Activated T-cell treated with anti-CD3 and anti-CD28 coated beads, Interleukin-2, amount 50 U/mL, for 24 hours (primary cell): ENCODE measurements around the gene TMOD1.
"Not testable (repeated sequence)": the region's sequence is repeated elsewhere in the genome, so short reads cannot be mapped to it uniquely, and the experiment has no call there.

Source experiments
- DNase-seq: peaks from one replicate; pipeline ENCODE4 v3.0.0-alpha.2; 2020
- H3K27ac Mint-ChIP-seq: 2 replicates; pipeline ENCODE4 v1.8.0; 2020; ENCODE audit warnings: mild to moderate bottlenecking, mixed read lengths
- H3K27me3 Mint-ChIP-seq: 2 replicates; pipeline ENCODE4 v1.8.0; 2020; ENCODE audit warnings: mixed read lengths
- H3K36me3 Mint-ChIP-seq: 2 replicates; pipeline ENCODE4 v1.8.0; 2020; ENCODE audit warnings: low read depth, mixed read lengths
- H3K4me1 Mint-ChIP-seq: 2 replicates; pipeline ENCODE4 v1.8.0; 2020; ENCODE audit warnings: low read depth, mixed read lengths
- H3K4me3 Mint-ChIP-seq: 2 replicates; pipeline ENCODE4 v1.8.0; 2020; ENCODE audit warnings: mild to moderate bottlenecking, moderate library complexity, mixed read lengths
- H3K9me3 Mint-ChIP-seq: 2 replicates; pipeline ENCODE4 v1.8.0; 2020; ENCODE audit warnings: mixed read lengths

The TMOD1 gene

DNA sequence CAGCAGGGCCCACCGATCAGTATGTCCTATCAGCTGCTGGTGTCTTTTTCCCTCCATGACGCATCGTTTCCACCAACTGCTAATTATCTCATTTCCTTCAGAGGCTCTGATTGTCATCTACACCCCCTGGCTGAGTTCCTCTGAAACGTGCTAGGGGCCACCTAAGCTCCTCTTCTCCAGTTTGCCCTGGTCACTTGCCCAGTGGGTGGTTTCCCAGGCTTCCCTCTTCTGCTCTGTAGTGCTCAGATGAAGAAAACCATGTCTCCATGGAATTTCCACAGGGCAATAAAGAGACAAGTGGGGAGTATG, 66.4 kb downstream of the TMOD1 start:
- H3K9me3 Mint-ChIP-seq: no peaks in the 10 kb centered on the region
- H3K27me3 Mint-ChIP-seq: peaks cover 6% of the 10 kb centered on the region
- H3K27ac Mint-ChIP-seq: no peak overlapping the region
- H3K4me3 Mint-ChIP-seq: no peak overlapping the region
- no peaks in the 10 kb centered on the region for H3K36me3 Mint-ChIP-seq
- no peak for DNase-seq
- no peaks in the 10 kb centered on the region for H3K4me1 Mint-ChIP-seq

DNA sequence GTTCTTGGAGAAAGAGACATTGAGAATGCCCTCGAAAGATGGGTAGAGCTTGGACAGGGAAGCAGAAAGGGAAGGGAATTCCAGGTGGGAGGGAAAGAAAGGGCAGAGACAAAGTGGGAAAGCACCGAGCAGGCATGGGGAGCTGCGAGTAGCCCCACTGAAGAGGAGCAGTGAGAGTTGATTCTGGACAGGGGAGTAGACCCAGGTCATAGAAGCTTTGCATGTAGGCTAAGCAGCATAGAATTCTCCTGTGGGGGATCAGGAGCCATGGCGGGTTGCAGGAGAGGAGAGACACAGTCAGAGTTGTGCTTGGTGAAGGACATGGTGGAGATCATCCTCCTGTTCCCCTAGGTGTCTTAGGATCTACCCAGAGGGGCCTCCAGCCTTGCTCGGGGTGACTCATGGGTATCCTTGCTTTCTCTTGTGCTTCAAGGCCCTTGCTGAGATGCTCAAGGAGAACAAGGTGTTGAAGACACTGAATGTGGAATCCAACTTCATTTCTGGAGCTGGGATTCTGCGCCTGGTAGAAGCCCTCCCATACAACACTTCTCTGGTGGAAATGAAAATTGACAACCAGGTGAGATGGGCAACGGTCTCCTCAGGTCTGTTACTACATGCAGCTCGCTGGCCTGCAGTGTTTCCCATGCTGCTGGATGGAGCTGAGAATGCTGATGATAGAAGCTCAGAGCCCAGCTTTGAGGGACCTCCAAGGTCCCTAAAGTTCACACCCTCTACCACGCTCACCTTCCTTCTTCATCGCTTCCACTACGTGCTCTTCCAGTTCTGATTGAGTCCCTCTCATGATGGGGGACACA, 67.2 kb downstream of the TMOD1 start:
- Mint-ChIP-seq H3K27ac (no peak overlapping the region), H3K27me3 (peaks cover 6% of the 10 kb centered on the region), H3K36me3 (no peaks in the 10 kb centered on the region), H3K4me3 (no peak overlapping the region), H3K9me3 (no peaks in the 10 kb centered on the region), H3K4me1 (peaks cover 3% of the 10 kb centered on the region)
- DNase-seq: no peak

DNA sequence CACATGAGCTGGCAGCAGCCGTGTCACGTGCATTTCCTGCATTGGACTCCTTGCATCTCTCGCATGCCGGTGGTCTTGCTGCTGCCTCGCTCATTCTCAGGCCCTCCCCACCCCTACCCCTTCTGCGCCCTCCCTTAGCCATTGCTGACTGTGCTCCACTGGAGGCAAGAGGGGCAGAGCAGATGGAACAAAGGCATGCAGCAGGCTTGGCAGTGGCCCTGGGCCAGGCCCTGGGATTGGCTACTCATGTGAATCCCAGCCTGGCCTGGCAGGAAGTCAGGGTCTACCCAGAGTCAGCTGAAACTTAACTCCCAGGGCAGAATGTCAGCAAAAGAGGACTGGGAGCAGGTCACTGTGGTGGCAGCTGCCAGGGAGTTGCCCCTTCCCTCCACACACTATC, 69.4 kb downstream of the TMOD1 start:
- Mint-ChIP-seq H3K9me3 (no peaks in the 10 kb centered on the region), H3K4me1 (peaks cover 17% of the 10 kb centered on the region), H3K27ac (no peak overlapping the region), H3K4me3 (no peak overlapping the region), H3K36me3 (no peaks in the 10 kb centered on the region), H3K27me3 (no peaks in the 10 kb centered on the region)
- DNase-seq: no peak

DNA sequence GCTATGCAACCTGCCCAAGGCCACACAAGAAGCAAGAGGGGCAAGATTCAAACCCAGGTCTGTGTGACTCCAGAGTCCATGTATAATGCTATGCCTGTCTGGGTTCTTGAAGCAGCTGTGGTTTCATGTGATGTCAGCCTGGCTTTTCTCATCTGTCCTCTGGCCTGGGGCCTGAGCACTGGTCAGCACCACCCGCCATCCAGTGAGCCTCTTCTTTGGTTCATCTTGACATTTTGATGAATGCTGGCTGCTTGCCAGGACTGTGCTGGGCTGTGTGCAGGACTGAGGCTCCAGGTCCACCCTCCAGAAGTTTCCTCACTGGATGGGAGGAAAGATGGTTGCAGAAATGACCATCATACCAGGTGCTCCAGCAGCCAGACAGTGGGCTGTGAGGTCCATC, 70.2 kb downstream of the TMOD1 start:
- H3K4me3 Mint-ChIP-seq: no peak overlapping the region
- H3K4me1 Mint-ChIP-seq: peaks cover 19% of the 10 kb centered on the region
- no peak for DNase-seq
- H3K36me3 Mint-ChIP-seq: no peaks in the 10 kb centered on the region
- no peaks in the 10 kb centered on the region for H3K27me3 Mint-ChIP-seq
- no peaks in the 10 kb centered on the region for H3K9me3 Mint-ChIP-seq
- H3K27ac Mint-ChIP-seq: no peak overlapping the region

DNA sequence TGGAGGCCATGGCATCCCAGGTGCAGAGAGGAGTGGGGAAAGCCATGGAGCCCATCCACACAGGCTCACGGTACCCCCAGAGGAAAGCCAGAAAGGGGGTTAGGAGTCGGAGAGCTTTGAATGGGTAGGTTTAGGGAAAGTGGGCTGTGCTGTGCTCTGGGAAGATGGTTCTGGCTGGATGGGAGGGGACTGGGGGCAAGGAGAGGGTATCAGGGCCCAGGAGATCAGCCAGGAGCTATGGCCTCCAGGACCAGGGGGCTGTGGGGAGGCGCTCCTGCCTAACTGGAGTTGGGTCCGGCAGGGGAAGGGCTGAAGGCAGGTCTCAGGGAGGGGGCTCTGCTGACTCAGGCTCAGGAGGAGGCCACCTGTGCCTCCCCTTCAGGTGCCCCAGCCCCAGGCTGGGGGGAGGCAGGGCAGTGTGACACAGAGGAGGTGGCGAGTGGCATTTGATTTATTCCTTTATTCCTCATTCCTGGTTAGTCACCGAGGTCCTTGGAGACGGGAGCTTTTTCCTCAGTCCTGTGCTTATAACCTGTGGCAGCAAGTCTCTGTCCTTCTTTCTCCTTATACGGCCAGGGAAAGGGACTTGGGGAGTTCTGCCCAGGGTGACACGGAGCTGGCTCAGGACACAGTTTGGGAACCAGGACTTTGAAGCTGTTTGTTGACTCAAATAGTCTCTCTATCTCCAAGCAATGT, 70.9 kb downstream of the TMOD1 start:
- Mint-ChIP-seq H3K36me3 (no peaks in the 10 kb centered on the region), H3K27me3 (no peaks in the 10 kb centered on the region), H3K27ac (no peak overlapping the region), H3K9me3 (no peaks in the 10 kb centered on the region), H3K4me1 (peaks cover 23% of the 10 kb centered on the region), H3K4me3 (no peak overlapping the region)
- DNase-seq: no peak

DNA sequence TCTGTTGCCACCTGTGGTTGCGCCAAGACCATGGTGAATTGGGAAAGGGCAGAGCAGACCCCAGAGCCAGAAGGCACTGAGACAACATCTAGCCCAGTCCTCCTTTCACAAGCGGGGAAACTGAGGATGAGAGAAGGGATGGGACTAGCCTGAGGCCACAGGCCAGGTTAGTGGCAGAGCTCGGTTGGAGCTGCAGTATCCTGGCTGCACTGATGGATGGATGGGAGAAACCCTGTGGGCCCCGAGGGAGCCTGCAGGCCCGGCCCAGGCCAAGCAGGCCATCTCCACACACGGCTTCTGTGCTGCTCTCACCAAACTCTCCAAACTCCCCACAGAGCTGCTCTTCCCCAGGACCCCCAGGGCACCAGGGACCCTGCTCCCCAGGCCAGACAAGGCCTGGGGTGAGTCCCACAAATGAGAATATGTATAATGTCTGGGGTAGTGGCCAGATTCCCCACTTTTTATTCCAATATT, 71.5 kb downstream of the TMOD1 start:
- Mint-ChIP-seq H3K9me3 (no peaks in the 10 kb centered on the region), H3K27me3 (no peaks in the 10 kb centered on the region), H3K4me1 (peaks cover 23% of the 10 kb centered on the region), H3K4me3 (no peak overlapping the region), H3K27ac (no peak overlapping the region), H3K36me3 (no peaks in the 10 kb centered on the region)
- DNase-seq: no peak

DNA sequence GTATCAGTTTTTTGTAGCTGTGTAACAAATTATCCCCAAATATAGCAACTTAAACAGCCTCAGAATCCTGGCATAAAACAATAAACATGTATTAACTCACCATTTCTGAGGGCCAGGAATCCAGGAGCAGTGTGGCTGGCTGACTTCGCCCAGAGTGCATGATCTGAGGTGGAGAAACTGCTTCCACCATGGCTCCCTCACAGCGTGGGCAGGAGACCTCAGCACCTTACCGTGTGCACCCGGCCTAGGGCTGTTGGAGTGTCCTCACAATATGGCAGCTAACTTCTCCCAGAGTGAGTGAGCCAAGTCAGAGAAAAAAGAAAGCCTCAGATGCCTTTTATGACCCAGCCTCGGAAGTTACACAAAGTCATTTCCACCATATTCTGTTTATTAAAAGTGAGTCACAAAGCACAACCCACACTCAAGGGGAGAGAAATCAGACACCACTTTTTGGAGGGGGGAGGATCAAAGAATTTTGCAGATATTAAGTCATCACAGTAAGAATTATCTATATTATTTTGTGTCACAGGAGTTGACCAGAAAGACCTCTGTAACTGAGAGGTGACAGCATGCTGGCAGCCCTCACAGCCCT, 72.1 kb downstream of the TMOD1 start:
- Mint-ChIP-seq H3K36me3 (no peaks in the 10 kb centered on the region), H3K27ac (no peak overlapping the region), H3K4me1 (peaks cover 23% of the 10 kb centered on the region), H3K27me3 (no peaks in the 10 kb centered on the region), H3K4me3 (no peak overlapping the region), H3K9me3 (no peaks in the 10 kb centered on the region)
- DNase-seq: no peak

DNA sequence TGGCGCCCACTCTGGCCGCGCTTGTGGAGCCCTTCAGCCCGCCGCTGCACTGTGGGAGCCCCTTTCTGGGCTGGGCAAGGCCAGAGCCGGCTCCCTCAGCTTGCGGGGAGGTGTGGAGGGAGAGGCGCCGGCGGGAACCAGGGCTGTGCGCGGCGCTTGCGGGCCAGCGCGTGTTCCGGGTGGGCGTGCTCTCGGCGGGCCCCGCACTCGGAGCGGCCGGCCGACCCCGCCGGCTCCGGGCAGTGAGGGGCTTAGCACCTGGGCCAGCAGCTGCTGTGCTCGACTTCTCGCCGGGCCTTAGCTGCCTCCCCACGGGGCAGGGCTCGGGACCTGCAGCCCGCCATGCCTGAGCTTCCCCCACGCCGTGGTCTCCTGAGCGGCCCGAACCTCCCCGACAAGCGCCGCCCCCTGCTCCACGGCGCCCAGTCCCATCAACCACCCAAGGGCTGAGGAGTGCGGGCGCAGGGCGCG, 72.7 kb downstream of the TMOD1 start:
- H3K9me3 Mint-ChIP-seq, H3K4me3 Mint-ChIP-seq, H3K27ac Mint-ChIP-seq, H3K36me3 Mint-ChIP-seq, DNase-seq, H3K27me3 Mint-ChIP-seq: not testable (repeated sequence)
- H3K4me1 Mint-ChIP-seq: peaks cover 23% of the 10 kb centered on the region

DNA sequence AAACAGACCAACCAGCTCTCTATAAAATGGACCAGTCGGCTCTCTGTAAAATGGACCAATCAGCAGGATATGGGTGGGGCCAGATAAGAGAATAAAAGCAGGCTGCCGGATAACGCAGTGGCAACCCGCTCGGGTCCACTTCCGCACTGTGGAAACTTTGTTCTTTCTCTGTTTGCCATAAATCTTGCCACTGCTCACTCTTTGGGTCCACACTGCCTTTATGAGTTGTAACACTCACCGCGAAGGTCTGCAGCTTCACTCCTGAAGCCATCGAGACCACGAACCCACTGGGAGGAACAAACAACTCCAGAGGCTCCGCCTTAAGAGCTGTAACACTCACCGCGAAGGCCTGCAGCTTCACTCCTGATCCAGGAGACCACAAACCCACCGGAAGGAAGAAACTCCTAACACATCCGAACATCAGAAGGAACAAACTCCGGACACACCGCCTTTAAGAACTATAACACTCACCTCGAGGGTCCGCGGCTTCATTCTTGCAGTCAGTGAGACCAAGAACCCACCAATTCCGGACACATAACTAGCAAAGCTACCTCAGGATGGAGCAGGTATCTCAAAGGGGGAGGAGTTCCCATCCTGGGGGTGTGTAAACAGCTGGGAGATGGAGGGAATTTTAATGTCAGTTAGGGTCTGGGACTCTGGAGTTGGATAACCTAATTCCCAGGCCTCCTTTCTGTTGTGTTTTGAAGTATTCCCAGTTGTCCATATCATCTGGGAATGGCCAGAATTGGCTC, 73.6 kb downstream of the TMOD1 start:
- peak; percentile 56 for DNase-seq
- H3K27me3 Mint-ChIP-seq, H3K9me3 Mint-ChIP-seq, H3K36me3 Mint-ChIP-seq: not testable (repeated sequence)
- Mint-ChIP-seq H3K4me3 (peak overlapping the region; percentile 81), H3K4me1 (peaks cover 23% of the 10 kb centered on the region), H3K27ac (peak overlapping the region; percentile 76)

DNA sequence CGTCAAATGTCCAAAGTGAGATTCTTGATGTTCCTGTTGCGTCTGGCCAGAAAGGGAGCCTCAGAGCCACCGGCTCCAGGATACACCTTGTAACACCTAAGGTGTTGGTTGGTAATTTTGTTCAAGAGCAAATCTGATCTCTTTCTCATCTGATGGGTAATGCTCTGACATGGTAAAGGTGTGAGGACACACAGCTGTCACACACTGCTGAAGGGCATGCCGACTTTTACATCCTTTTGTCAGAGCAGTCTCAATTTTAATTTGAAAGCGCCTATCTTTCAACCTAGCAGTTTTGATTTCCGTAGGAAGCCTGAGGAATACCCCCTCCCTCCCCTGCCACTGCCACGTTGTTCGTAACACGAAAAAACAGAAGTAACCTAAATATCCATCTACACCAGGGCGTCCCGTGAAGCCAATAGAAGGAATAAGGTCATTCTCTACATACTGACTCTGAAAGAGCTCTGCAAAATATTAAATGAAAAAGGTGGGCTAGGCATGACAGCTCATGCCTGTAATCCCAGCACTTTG, 74.3 kb downstream of the TMOD1 start:
- Mint-ChIP-seq H3K27ac (no peak overlapping the region), H3K27me3 (no peaks in the 10 kb centered on the region), H3K4me3 (peak overlapping the region; percentile 81), H3K4me1 (peaks cover 23% of the 10 kb centered on the region), H3K9me3 (no peaks in the 10 kb centered on the region), H3K36me3 (no peaks in the 10 kb centered on the region)
- no peak for DNase-seq

DNA sequence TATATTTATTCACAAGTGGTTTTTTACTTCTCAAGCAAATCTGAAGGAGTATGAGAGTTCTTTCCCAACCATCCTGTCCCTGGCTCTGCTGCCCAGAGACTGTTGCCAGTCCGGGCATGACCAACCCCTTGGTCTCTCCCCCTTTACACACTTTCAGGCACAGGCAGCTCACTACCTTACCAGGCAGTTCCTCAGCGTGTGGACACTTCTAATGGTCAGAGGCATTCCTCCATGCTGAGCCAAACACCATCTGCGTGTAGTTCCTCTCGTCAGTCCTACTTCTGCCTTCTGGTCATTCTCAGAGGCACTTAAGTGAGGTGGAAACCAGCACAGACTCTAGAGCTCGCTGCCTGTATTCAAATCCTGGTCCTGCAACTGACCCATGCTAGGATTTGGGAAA, 75.6 kb downstream of the TMOD1 start:
- H3K27me3 Mint-ChIP-seq: no peaks in the 10 kb centered on the region
- no peak for DNase-seq
- no peaks in the 10 kb centered on the region for H3K36me3 Mint-ChIP-seq
- H3K9me3 Mint-ChIP-seq: no peaks in the 10 kb centered on the region
- no peak overlapping the region for H3K27ac Mint-ChIP-seq
- peaks cover 23% of the 10 kb centered on the region for H3K4me1 Mint-ChIP-seq
- H3K4me3 Mint-ChIP-seq: no peak overlapping the region

DNA sequence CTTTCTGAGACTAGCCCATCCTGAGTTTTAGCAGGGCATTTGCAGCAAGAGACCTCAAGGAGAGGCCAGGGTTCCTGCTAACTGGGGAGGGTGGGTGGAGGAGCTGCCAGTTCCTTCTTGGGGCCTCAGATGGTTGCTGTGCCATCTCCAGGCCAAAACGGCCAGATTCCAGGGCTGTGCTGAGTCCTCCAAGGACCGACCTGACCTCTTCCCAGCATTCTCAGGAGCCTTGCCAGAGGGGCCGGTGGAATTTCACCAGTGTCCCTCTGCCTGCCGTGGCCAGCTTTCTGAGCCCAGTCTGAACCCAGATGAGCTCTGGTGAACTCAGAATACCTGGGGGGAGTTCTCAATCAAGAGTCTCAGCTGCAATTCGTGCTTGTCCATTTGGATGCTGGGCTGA, 77.4 kb downstream of the TMOD1 start:
- H3K27me3 Mint-ChIP-seq: no peaks in the 10 kb centered on the region
- no peak for DNase-seq
- H3K4me1 Mint-ChIP-seq: peaks cover 19% of the 10 kb centered on the region
- H3K36me3 Mint-ChIP-seq: no peaks in the 10 kb centered on the region
- H3K9me3 Mint-ChIP-seq: no peaks in the 10 kb centered on the region
- H3K4me3 Mint-ChIP-seq: no peak overlapping the region
- H3K27ac Mint-ChIP-seq: no peak overlapping the region

DNA sequence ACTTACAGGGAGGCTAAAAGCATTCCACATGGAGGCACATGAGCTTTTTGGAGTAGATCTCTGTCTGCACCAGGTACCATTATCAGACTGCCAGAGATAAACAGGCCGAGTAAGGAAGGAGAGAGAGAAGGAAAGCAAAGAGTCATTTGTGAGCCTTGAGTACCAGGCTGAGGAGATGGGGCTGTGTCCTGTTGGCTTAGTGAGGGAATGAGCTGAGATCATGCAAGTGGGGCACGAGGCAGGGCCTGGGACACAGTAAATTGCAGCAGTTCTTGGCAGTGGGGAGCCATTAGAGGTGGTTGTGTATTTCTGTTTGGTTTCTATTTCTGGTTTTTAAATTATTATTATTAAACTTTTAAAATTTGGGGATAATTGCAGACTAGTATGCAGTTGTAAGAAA, 78.4 kb downstream of the TMOD1 start:
- Mint-ChIP-seq H3K36me3 (no peaks in the 10 kb centered on the region), H3K4me1 (peaks cover 15% of the 10 kb centered on the region), H3K4me3 (no peak overlapping the region), H3K27ac (no peak overlapping the region), H3K27me3 (no peaks in the 10 kb centered on the region), H3K9me3 (no peaks in the 10 kb centered on the region)
- DNase-seq: no peak

DNA sequence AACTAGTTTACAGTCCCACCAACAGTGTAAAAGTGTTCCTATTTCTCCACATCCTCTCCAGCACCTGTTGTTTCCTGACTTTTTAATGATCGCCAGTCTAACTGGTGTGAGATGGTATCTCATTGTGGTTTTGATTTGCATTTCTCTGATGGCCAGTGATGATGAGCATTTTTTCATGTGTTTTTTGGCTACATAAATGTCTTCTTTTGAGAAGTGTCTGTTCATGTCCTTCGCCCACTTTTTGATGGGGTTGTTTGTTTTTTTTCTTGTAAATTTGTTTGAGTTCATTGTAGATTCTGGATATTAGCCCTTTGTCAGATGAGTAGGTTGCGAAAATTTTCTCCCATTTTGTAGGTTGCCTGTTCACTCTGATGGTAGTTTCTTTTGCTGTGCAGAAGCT, 80.1 kb downstream of the TMOD1 start:
- H3K27me3 Mint-ChIP-seq, H3K27ac Mint-ChIP-seq, DNase-seq, H3K4me1 Mint-ChIP-seq, H3K9me3 Mint-ChIP-seq, H3K36me3 Mint-ChIP-seq, H3K4me3 Mint-ChIP-seq: not testable (repeated sequence)
